Bronchial epithelial cell (primary cell): ENCODE measurements around the gene STK11. TPM values are rescaled to one million over a fixed set of nuclear protein-coding genes. Genes with fewer than 3 reads are reported as not detected.
A peak's percentile ranks its signal among the peaks of the same experiment; 100 is the strongest.

Experiments used
- DNase-seq: peaks from one replicate; pipeline ENCODE4 v3.0.0-alpha.2; 2010; ENCODE audit warnings: low read depth
- FAIRE-seq: peaks from 2 replicates; lab custom pipeline; 2011; peaks lifted over from hg19 to GRCh38; lab: Jason Lieb, UNC
- H3K27me3 ChIP-seq: 2 replicates; pipeline ENCODE4 v1.5.1; 2011; ENCODE audit warnings: low read length; ENCODE audit not compliant: control insufficient read depth, insufficient read depth
- H3K36me3 ChIP-seq: 2 replicates; pipeline ENCODE4 v1.5.1; 2011; ENCODE audit warnings: low read length; ENCODE audit not compliant: control insufficient read depth, insufficient read depth
- H3K4me3 ChIP-seq: 2 replicates; pipeline ENCODE4 v1.5.1; 2011; ENCODE audit warnings: mild to moderate bottlenecking, low read depth, low read length, control low read depth
- total RNA-seq: library from RNA; depleted of rRNA; stranded (reverse); fragments of >200 nt; gene quantifications from 2 replicates; pipeline ENCODE4 v1.2.1, GENCODE V29; 2014
- TF ChIP-seq, protein P1 (sequence below): IDR thresholded peaks from 2 replicates; pipeline ENCODE4 v1.5.1; 2011; ENCODE audit warnings: mild to moderate bottlenecking, moderate library complexity, low read length, control low read depth, inconsistent platforms; ENCODE audit not compliant: insufficient read depth, severe bottlenecking

The STK11 gene
- total RNA-seq, 1 donor from 2014 or later = 117 TPM

DNA sequence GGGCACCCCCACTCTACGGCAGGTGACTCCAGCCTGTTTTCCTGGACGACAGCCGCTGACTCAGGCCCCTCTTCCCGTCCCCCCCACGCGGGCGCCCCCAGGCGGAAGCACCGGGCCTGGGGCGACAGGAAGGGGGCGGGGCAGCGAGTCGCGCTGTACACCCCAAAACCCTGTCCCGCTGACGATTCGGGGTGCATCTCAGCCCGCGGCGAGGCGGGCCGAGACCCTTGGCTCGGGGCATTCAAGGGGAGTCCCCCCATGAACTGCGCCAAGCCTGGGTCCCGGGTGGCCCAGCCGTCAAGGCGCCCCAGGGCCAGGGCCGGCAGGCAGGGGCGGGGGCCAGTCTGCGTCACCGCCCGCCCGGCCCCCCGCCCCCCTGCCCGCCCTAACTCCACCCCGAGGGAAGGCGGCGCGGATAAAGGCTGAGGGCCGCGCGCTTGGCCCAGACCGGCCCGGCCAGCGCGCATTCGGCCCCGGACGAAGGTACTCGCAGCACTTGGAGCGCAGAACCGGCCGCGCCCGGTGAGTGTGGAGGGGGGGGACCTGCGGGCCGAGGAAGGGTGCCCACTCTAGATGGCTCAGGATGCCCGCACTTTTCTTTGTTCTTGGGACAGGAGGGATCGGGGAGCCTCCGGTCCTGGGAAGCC lies 42.7 kb downstream of the STK11 start, which contains the start of gene MIDN:
Gene MIDN, plus strand, starts transcription at position 445 of the 647 bp plus-strand sequence. CDS start 1,714 bp downstream, outside the sequence.
- peaks cover 16% of the 10 kb centered on the region for H3K36me3 ChIP-seq
- no peak for FAIRE-seq
- peak within 1 kb of the TSS; percentile 86 for H3K4me3 ChIP-seq
- H3K27me3 ChIP-seq = no peaks in the 10 kb centered on the region
- peak; percentile 57 for DNase-seq
- TF ChIP-seq, protein P1, sequence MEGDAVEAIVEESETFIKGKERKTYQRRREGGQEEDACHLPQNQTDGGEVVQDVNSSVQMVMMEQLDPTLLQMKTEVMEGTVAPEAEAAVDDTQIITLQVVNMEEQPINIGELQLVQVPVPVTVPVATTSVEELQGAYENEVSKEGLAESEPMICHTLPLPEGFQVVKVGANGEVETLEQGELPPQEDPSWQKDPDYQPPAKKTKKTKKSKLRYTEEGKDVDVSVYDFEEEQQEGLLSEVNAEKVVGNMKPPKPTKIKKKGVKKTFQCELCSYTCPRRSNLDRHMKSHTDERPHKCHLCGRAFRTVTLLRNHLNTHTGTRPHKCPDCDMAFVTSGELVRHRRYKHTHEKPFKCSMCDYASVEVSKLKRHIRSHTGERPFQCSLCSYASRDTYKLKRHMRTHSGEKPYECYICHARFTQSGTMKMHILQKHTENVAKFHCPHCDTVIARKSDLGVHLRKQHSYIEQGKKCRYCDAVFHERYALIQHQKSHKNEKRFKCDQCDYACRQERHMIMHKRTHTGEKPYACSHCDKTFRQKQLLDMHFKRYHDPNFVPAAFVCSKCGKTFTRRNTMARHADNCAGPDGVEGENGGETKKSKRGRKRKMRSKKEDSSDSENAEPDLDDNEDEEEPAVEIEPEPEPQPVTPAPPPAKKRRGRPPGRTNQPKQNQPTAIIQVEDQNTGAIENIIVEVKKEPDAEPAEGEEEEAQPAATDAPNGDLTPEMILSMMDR = peak; percentile 41

DNA sequence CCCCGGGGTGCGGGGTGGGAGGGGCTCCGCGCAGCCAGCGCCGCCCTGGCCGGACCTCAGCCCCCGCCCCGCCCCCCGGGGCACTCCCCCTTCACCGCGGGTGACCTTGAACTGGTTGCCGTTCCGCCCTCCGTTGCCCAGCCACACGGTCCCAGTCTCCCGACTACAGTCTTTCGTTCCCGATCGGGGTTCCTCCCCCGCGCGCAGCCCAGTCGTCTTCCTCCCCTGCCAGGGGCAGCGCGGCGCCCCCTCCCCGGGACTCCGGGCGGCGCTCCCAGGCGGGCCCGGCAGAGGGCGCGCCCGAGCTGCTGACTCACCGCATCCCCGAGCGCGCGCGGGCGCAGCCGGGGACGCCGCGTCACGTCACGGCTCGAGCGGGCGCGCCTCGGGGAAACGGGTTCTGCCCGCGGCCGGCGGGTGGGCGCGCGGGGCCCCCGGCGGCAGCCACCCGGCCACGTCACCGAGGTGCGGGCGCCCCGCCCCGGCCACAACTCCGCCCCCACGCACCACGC lies 43.3 kb downstream of the STK11 start:
- TF ChIP-seq, protein P1 = peak; percentile 68
- FAIRE-seq = no peak

DNA sequence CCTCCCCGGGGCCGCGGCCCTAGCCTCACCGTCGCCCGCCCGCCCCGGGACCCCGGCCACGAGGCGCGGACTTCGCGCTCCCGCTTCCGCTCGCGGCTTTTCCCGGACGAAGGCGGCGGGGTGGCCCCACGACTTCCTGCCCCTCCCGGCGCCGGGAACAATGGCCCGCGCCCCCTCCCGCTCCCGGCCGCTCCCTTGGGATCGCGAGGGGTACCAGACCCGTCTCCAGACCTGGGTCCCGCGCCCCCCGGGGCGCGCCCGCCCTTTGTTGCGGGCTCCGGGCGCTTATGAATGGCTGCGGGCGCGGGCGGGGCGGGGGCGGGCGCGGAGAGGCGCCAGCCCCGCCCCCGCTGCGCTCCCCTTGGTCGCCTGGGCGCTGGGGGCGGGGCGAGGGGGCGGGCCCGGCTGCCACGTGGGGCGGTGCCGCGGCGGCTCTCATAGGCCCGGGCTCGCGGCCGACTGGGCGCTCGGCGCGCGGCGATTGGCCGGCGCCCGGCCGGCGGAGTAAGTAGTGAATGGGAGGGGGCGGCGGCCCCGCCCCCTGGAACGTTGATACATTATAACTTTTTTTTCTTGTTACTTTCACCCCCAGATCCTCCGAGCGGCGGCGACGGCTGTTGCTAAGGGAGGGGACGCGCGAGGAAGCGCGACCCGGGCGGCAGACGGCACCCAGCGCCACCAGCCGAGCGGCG lies 43.9 kb downstream of the STK11 start:
- TF ChIP-seq, protein P1 = no peak
- DNase-seq (peak; percentile 77), FAIRE-seq (no peak)
- no peaks in the 10 kb centered on the region for H3K27me3 ChIP-seq
- peaks cover 24% of the 10 kb centered on the region for H3K36me3 ChIP-seq
- peak overlapping the region; percentile 86 for H3K4me3 ChIP-seq

More for the DNA sequence above, 43.3 kb downstream of the STK11 start:
- Histone ChIP-seq H3K27me3 (no peaks in the 10 kb centered on the region), H3K4me3 (peak overlapping the region; percentile 86), H3K36me3 (peaks cover 21% of the 10 kb centered on the region)
- no peak for DNase-seq

DNA sequence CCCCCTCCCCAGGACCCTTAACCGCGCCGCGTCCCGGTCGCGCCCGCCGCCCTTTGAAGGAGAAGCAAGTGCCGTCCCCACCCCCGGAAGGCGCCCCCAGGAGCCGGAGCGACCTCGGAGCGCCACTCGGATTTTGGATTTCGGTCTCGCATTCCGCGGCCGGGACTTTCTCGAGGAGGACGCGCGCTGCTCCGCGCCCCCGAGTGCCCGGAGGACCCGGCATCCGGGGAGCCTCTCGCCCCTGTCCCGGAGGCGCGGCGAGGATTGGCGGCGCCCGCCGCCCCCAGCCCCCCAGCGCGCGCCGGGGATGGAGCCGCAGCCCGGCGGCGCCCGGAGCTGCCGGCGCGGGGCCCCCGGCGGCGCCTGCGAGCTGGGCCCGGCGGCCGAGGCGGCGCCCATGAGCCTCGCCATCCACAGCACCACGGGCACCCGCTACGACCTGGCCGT lies 44.4 kb downstream of the STK11 start:
- no peak for DNase-seq
- TF ChIP-seq, protein P1 = no peak
- Histone ChIP-seq H3K4me3 (peak overlapping the region; percentile 75), H3K36me3 (peaks cover 29% of the 10 kb centered on the region), H3K27me3 (no peaks in the 10 kb centered on the region)
- no peak for FAIRE-seq

DNA sequence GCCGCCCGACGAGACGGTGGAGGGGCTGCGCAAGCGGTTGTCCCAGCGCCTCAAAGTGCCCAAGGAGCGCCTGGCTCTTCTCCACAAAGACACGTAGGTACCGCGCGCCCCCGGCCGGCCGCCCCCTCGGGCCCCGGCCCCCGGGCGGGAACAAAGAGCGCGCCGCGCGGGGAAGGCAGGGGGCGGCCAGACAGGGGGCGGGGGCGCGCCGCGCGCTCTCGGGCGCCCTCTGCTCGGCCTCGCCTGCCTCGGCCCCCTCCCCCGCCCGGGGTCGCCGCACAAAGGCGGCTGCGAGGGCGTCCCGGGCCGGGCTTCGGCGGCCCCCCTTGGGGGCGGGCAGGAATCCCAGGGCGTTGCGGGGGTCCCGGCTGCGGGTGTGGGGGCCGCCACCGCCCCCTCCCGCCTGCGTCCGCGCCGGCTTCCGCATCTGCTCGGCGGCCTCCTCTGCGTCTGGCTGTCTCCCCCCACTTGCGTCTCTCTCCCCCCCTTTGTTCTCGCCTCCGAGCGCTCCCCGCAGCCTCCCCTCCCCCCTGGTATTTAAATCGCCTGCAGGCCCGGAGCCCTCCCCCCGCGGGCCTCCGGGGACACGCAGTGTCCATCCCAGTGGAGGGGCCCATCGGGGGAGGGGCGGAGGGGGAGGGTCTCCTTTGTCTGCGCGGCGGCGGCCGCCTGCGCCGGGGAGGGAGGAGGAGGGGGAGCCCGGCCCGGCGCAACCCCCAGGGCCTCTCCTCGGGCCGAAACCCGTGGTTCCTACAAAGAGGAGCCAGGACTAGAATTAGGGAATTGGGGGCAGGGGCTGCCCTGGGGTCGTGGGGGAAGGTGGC lies 45.1 kb downstream of the STK11 start:
- H3K27me3 ChIP-seq = no peaks in the 10 kb centered on the region
- DNase-seq = no peak
- no peak for FAIRE-seq
- TF ChIP-seq, protein P1 = no peak
- peaks cover 36% of the 10 kb centered on the region for H3K36me3 ChIP-seq
- peak overlapping the region; percentile 75 for H3K4me3 ChIP-seq
